HG02840 (cell line): Measurements from ENCODE around the gene TOX4.
"Not testable (repeated sequence)": the region's sequence is repeated elsewhere in the genome, so short reads cannot be mapped to it uniquely, and the experiment has no call there.

Experiments used
- ATAC-seq: cut with Tn5 transposase; IDR thresholded peaks from one replicate; pipeline ENCODE4 v1.9.1; 2021; ENCODE audit warnings: mild to moderate bottlenecking, moderate library complexity, moderate number of reproducible peaks; ENCODE audit not compliant: unreplicated experiment, low FRiP score

Gene TOX4

DNA sequence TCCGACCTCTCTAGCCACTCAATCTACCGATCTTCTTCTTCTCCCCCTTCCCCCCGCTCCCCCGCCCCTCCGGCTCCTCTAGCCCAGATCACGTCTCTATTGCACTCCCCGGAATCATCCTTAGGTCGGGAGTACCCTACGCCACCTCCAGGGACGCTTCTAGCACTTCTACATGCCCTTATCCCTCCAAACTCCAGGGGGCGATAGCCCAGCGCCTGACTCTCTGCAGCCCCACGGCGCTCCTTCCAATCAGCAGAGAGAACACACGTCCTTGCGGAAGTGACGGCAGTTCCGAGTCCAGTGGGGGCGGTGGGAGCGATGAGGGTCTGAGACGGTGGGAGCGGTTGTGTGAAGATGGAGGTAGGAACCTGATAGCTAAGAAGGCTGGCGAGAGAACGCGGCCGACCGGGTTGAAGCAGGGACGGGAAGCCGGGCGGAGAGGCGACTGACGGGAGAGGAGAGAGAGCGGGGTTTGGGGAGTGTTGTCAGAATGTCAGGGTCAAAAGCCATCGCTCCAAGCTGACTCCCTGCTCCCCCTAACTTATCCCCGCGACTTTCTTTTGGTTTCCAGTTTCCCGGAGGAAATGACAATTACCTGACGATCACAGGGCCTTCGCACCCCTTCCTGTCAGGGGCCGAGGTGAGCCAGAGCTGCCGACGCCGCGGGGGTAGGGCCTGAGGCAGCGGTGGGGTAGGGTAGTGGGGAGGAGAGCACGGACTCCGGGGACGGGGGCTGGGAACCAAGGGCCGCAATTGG is at the start of gene TOX4, which contains the start of gene RAB2B:
Gene TOX4 (plus strand): TSS at position 271 of the 757 bp plus-strand sequence. CDS start 84 bp downstream, at position 355.
Gene RAB2B (minus strand): TSS at position 35 of the 757 bp plus-strand sequence. CDS start 87 bp downstream, outside the sequence.
- peak; percentile 99 for ATAC-seq

DNA sequence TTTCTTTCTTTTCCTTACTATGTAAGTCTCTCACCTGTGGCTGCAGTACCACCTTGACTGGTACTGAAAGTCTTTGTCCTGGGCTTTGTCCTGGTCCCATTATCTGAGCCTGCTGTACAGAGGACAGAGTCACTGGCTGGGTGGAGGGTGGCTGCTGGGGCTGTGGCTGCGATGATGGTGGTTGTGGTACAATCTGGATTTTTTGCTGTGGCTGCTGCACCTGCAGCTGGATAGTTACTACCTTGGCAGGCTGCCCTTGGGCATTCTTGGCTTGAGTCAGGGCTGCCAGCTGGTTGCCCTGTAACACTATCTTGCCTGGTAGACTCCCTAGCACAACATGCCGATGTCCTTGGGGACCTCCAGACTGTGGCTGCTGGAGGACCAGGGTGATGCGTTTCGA is 48.1 kb upstream of the TOX4 start:
- no peak for ATAC-seq

- no peak for ATAC-seq
Measured at GRCh38 chr14:21431126-21431525, 45.9 kb upstream of the TOX4 start.

GRCh38 chr14:21436567-21437062 is 40.4 kb upstream of the TOX4 start:
- ATAC-seq = no peak

DNA sequence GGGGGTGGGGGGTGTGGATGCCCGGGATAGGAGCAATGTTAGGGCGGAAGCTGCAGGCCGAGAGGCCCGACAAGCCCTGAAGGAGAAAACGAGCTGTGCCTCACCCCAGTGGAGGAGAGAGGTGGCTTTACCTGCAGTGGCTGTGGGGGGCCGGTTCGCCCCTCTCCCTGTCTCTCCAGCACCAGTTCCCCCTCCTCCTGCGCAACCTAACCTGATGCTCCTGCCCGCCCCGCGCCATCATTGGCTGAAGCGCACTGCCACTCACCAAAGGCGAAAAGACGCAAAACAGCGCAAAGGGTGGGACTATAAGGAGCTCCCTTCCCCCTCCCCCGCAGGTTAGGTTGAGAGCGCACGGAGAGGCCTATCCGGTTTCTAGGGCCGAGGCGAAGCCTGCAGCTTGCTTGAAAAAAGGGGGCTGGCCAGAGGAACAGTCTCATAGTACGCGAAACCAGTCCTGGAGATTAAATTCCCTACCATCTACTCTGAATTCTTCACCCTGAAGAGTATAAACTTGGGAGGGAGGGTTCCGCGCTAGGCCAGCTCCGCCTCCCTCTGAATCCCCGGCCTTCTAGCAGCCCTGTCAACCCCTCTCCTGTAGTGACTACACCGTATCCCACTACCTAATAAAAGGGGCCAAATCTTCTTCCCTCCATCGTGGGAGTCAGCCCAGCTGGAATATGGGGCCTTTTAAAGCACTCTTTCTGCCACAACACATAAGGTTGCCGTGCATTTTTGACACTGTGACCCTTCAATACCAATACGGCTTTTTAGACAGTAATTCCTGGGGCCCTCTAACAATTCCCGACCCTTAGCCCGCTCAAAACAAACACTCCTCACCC is 39.7 kb upstream of the TOX4 start:
- peak; percentile 99 for ATAC-seq

GRCh38 chr14:21440859-21441258 is 36.1 kb upstream of the TOX4 start:
- ATAC-seq = no peak

DNA sequence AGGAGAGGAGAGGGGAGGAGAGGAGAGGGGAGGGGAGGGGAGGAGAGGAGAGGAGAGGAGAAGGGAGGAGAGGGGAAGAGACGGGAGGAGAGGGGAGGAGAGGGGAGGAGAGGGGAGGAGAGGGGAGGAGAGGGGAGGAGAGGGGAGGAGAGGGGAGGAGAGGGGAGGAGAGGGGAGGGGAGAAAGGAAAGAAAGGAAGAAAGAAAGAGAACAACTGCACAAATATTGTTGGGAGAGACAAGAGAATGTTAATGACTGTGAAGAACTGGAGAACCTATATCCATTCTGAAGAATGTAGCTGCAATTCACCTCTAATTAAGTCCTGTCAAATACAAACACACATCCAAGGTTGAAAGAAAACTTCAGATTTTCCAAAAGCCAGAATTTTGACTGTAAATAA is 34.3 kb upstream of the TOX4 start:
- ATAC-seq = not testable (repeated sequence)

- ATAC-seq = no peak
Measured at GRCh38 chr14:21449899-21450216, 27.1 kb upstream of the TOX4 start.

GRCh38 chr14:21454843-21455544 is 22.0 kb upstream of the TOX4 start:
- no peak for ATAC-seq

GRCh38 chr14:21455592-21455911 is 21.4 kb upstream of the TOX4 start:
- ATAC-seq = peak; percentile 17

GRCh38 chr14:21455912-21456667 is 20.9 kb upstream of the TOX4 start, which contains the start of gene CHD8:
Gene CHD8 (minus strand): TSS chr14:21456123. CDS start chr14:21431643, 24,480 bp downstream.
- peak; percentile 96 for ATAC-seq

GRCh38 chr14:21467616-21468015 is 9.4 kb upstream of the TOX4 start:
- ATAC-seq = no peak

DNA sequence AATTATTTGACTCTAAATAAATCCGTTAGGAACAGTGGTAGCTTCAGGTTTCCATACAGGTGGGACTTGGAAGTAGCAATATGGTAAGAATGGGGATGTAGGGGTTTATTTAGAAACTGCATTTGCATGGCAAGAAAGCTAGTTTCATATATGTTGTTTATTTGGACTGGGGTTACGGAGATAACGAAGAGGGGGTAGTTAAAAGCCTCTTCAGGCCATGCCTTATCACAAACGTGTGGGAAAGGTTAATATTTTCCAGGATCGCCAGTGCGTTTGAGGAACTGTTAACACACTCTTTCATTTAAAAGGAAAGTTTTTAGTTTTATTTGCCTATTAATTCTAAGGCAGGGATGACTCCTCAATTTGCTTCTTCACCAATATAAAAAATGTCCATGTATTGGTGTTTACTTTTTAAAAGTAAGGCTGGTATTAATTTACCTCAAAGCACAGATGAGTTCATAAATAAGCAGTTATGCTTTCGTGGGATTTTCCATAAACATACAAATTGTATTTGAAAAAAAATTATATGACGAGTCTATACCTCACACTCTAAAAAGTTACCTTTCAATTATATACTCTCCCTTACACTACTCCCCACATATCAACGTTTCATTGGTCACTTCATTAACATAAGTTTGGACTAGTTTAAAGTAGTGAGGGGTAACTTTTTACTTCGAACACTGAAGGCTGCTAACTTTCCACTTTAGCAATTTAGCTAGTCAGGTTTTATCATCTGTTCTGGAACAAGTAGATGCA is 1.1 kb upstream of the TOX4 start:
- no peak for ATAC-seq

DNA sequence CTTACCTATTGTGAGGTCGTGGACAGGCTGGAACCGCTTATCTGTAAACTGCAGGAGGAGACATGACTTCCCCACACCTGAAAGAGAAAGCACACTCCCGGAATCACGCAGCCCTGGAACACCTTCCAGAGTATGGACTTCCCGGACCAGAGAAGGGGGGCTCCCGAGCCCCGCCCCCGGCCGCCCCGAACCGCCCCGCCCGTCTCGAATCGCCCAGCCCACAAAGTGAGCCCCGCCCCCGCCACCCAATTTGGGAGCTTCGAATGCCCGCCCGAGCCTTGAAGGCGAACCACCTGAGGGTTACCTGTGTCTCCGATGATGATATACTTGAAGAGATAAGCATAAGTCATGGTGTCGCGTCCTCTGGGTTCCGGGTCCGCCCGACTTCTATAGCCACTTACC is 471 bp upstream of the TOX4 start:
- peak; percentile 35 for ATAC-seq

- ATAC-seq = no peak
Measured at GRCh38 chr14:21486640-21487087, 9.7 kb downstream of the TOX4 start.

- ATAC-seq = no peak
Measured at GRCh38 chr14:21494902-21495762, 18.1 kb downstream of the TOX4 start.

DNA sequence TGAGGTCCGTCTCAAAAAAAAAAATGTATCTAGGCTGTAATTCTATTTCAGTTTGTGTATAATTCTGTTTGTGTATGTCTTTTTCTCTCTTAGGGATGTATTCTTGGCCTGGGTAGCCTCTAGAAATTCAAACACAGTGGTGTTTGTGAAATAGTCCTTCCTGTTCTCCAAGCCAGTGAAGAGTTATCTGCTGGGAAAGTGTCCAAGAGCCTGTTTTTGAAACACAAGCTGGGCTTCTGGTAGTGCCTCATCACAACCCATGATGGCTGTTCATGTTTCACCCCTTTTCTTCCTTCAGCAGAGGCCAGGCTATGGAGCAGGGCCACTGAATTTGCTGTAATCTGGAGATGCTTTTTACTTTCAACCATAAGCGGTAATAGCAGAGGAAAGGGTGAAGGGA is 19.5 kb downstream of the TOX4 start:
- ATAC-seq = no peak
